ENCODE measurements around the gene CST3. TPM values are rescaled to one million over a fixed set of nuclear protein-coding genes. Genes with fewer than 3 reads are reported as not detected.

The CST3 gene
- total and polyA plus RNA-seq, 2 of the 8 experiments (the other 6 are each of a cell fraction or from before 2014, with no cell fraction given) = 53.2 to 184 TPM

DNA sequence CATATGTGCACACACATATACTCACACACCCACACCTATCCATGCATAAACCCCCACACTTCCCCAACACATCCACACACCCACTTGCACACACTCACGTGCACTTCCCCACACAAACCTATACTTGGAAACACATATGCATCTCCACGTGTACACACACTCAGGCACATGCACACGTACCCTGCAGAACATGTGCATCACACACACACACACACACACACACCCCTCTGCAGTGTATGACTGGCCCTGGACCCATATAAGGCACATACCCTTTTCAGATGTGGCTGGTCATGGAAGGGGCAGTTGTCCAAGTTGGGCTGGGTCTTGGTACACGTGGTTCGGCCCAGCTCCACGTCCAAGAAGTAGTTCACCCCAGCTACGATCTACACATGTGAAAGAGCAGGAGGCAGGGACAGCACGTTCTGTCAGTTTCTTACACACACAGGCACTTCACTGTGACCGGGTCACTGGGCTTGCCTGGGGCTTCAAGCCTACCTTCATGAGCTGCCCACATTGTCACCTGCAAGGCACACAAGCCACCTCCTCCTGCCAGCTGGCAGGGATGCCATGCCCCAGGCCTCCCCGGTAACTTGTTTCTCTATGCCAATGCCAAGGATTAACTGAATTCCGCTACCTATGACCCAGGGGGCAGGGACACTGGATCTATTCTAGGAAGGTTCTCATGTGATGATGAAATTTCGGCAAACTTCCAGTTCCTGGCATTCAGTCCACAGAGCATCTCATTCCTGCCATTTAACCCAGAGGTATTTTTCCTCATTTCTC is 2.6 kb downstream of the CST3 start (continued):
- TF ChIP-seq, protein P1, sequence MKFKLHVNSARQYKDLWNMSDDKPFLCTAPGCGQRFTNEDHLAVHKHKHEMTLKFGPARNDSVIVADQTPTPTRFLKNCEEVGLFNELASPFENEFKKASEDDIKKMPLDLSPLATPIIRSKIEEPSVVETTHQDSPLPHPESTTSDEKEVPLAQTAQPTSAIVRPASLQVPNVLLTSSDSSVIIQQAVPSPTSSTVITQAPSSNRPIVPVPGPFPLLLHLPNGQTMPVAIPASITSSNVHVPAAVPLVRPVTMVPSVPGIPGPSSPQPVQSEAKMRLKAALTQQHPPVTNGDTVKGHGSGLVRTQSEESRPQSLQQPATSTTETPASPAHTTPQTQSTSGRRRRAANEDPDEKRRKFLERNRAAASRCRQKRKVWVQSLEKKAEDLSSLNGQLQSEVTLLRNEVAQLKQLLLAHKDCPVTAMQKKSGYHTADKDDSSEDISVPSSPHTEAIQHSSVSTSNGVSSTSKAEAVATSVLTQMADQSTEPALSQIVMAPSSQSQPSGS (IDR thresholded peaks at IDR 0.05; ENCODE audit: low read length) = no peak
- no peak for TF ChIP-seq RAD21 (IDR thresholded peaks at IDR 0.05 in 1 of 2, conservative IDR thresholded peaks at IDR 0.05 in 1 of 2; ENCODE audit: low read depth in 2 of 2, low read length in 2 of 2)
- TF ChIP-seq HDAC2 (IDR thresholded peaks at IDR 0.05; ENCODE audit: borderline replicate concordance in 1 of 2, low read depth in 2 of 2, low read length in 2 of 2) = no peak
- no peak for TF ChIP-seq TAF1 (IDR thresholded peaks at IDR 0.05; ENCODE audit: low read depth, low read length)

Data from H1 (cell line).